MM.1S (cell line): Measurements from ENCODE around the gene NHLRC3.

Source experiments
- DNase-seq: peaks from one replicate; pipeline ENCODE4 v3.0.0-alpha.2; 2015
- H2AFZ ChIP-seq: fragments of 300-600 bp; sonication (generic); 2 replicates; pipeline ENCODE4 v1.6.0; 2016; ENCODE audit warnings: antibody characterized with exemption, low read length
- H3F3A ChIP-seq: fragments of 300-600 bp; sonication (generic); 2 replicates; pipeline ENCODE4 v1.6.1; 2016; ENCODE audit warnings: mild to moderate bottlenecking, antibody characterized with exemption, low read length, moderate library complexity, mixed read lengths; ENCODE audit not compliant: insufficient read depth
- H3K27ac ChIP-seq: fragments of 300-600 bp; sonication (generic); 2 replicates; pipeline ENCODE4 v1.5.1; 2016; ENCODE audit warnings: mild to moderate bottlenecking, low read length
- H3K27me3 ChIP-seq: fragments of 300-600 bp; sonication (generic); replicated peaks from 2 replicates; pipeline ENCODE4 v1.6.0; 2016; ENCODE audit warnings: low read length; ENCODE audit not compliant: insufficient read depth
- H3K36me3 ChIP-seq: fragments of 300-600 bp; sonication (generic); replicated peaks from 2 replicates; pipeline ENCODE4 v1.6.1; 2016; ENCODE audit warnings: mild to moderate bottlenecking, low read length, mixed read lengths; ENCODE audit not compliant: insufficient read depth
- H3K4me1 ChIP-seq: fragments of 300-600 bp; sonication (generic); 2 replicates; pipeline ENCODE4 v1.6.1; 2016; ENCODE audit warnings: low read length, mixed read lengths
- H3K4me2 ChIP-seq: fragments of 300-600 bp; sonication (generic); 2 replicates; pipeline ENCODE4 v1.6.0; 2016; ENCODE audit warnings: low read depth, low read length
- H3K4me3 ChIP-seq: fragments of 300-600 bp; sonication (generic); 2 replicates; pipeline ENCODE4 v1.5.1; 2016; ENCODE audit warnings: low read length, mixed read lengths
- H3K79me2 ChIP-seq: fragments of 300-600 bp; sonication (generic); 2 replicates; pipeline ENCODE4 v1.6.1; 2016; ENCODE audit warnings: mixed run types, low read length, mixed read lengths
- H3K9ac ChIP-seq: fragments of 300-600 bp; sonication (generic); 2 replicates; pipeline ENCODE4 v1.6.1; 2016; ENCODE audit warnings: low read length, mixed read lengths
- H3K9me2 ChIP-seq: fragments of 300-600 bp; sonication (generic); replicated peaks from 2 replicates; pipeline ENCODE4 v1.6.1; 2016; ENCODE audit warnings: mild to moderate bottlenecking, low read length, mixed read lengths; ENCODE audit not compliant: insufficient read depth
- H3K9me3 ChIP-seq: fragments of 300-600 bp; sonication (generic); replicated peaks from 2 replicates; pipeline ENCODE4 v1.6.1; 2016; ENCODE audit warnings: mild to moderate bottlenecking, low read length, mixed read lengths; ENCODE audit not compliant: insufficient read depth
- H4K20me1 ChIP-seq: fragments of 300-600 bp; sonication (generic); 2 replicates; pipeline ENCODE4 v1.6.1; 2016; ENCODE audit warnings: mild to moderate bottlenecking, low read length, moderate library complexity, mixed read lengths; ENCODE audit not compliant: insufficient read depth
- EZH2 ChIP-seq: fragments of 300-600 bp; sonication (generic); optimal IDR thresholded peaks from 2 replicates; pipeline ENCODE3; 2017; ENCODE audit warnings: low read depth, mild to moderate bottlenecking, antibody characterized with exemption, low read length, mixed read lengths
- EZH2phosphoT487 ChIP-seq: fragments of 300-600 bp; sonication (generic); IDR thresholded peaks from 2 replicates; pipeline ENCODE4 v1.6.1; 2018; ENCODE audit warnings: antibody characterized with exemption, low read length
- TF ChIP-seq, protein P1 (sequence below): fragments of 300-600 bp; sonication (generic); IDR thresholded peaks from 2 replicates; pipeline ENCODE4 v1.5.1; 2016; ENCODE audit warnings: antibody characterized with exemption, low read length, mixed read lengths

NHLRC3 gene

GRCh38 chr13:39023316-39023715 lies 14.9 kb upstream of the NHLRC3 start:
- no peaks in the 10 kb centered on the region for H3F3A ChIP-seq
- no peaks in the 10 kb centered on the region for H3K9me3 ChIP-seq
- H3K36me3 ChIP-seq = no peaks in the 10 kb centered on the region
- no peak overlapping the region for H3K9ac ChIP-seq
- DNase-seq = no peak
- no peak overlapping the region for H3K4me2 ChIP-seq
- H3K4me1 ChIP-seq = no peaks in the 10 kb centered on the region
- TF ChIP-seq EZH2 (no peak), EZH2phosphoT487 (no peak)
- TF ChIP-seq, protein P1, sequence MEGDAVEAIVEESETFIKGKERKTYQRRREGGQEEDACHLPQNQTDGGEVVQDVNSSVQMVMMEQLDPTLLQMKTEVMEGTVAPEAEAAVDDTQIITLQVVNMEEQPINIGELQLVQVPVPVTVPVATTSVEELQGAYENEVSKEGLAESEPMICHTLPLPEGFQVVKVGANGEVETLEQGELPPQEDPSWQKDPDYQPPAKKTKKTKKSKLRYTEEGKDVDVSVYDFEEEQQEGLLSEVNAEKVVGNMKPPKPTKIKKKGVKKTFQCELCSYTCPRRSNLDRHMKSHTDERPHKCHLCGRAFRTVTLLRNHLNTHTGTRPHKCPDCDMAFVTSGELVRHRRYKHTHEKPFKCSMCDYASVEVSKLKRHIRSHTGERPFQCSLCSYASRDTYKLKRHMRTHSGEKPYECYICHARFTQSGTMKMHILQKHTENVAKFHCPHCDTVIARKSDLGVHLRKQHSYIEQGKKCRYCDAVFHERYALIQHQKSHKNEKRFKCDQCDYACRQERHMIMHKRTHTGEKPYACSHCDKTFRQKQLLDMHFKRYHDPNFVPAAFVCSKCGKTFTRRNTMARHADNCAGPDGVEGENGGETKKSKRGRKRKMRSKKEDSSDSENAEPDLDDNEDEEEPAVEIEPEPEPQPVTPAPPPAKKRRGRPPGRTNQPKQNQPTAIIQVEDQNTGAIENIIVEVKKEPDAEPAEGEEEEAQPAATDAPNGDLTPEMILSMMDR = no peak
- no peaks in the 10 kb centered on the region for H4K20me1 ChIP-seq
- H3K9me2 ChIP-seq = no peaks in the 10 kb centered on the region
- no peak overlapping the region for H2AFZ ChIP-seq
- no peaks in the 10 kb centered on the region for H3K27me3 ChIP-seq
- no peak overlapping the region for H3K27ac ChIP-seq
- no peak overlapping the region for H3K4me3 ChIP-seq
- H3K79me2 ChIP-seq = 0 out of 2 replicates have a peak, but pooled peaks cover 2% of the 10 kb centered on the region

DNA sequence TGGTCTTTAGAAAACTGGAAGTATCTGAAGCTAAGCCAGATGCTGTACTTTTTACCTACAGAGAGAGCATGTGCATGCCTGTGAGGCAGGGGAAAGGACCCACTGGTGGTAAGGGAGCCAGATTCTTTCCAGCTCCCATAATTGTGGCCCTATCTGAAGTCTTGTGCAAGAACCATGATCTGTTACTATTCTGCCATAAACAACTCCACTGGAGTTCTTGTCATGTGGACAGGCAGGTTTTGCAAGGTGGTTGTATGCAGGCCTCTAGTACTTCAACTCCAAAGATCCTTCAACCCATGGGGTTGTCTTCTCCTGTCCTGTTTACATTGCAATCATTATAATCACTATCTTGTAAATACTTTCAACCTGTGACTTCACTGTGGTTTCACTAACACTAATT lies 14.5 kb upstream of the NHLRC3 start:
- H3K4me2 ChIP-seq = no peak overlapping the region
- no peak overlapping the region for H3K9ac ChIP-seq
- H3K79me2 ChIP-seq = 0 out of 2 replicates have a peak, but pooled peaks cover 2% of the 10 kb centered on the region
- H4K20me1 ChIP-seq = no peaks in the 10 kb centered on the region
- H3K27ac ChIP-seq = no peak overlapping the region
- TF ChIP-seq EZH2phosphoT487 (no peak), EZH2 (no peak)
- TF ChIP-seq, protein P1 = no peak
- H3K4me3 ChIP-seq = no peak overlapping the region
- H3F3A ChIP-seq = no peaks in the 10 kb centered on the region
- H3K4me1 ChIP-seq = no peaks in the 10 kb centered on the region
- no peaks in the 10 kb centered on the region for H3K9me3 ChIP-seq
- H3K27me3 ChIP-seq = no peaks in the 10 kb centered on the region
- H3K36me3 ChIP-seq = no peaks in the 10 kb centered on the region; the same call in 1 of the 2 replicates
- no peak overlapping the region for H2AFZ ChIP-seq
- no peak for DNase-seq
- no peaks in the 10 kb centered on the region for H3K9me2 ChIP-seq

GRCh38 chr13:39025433-39025839 lies 12.8 kb upstream of the NHLRC3 start:
- H3K4me1 ChIP-seq = no peaks in the 10 kb centered on the region
- H3K79me2 ChIP-seq = peaks cover 4% of the 10 kb centered on the region; the same call in 1 of the 2 replicates
- H2AFZ ChIP-seq = no peak overlapping the region
- H4K20me1 ChIP-seq = no peaks in the 10 kb centered on the region
- no peak overlapping the region for H3K4me2 ChIP-seq
- no peak overlapping the region for H3K4me3 ChIP-seq
- no peaks in the 10 kb centered on the region; the same call in 1 of the 2 replicates for H3K36me3 ChIP-seq
- H3K27me3 ChIP-seq = no peaks in the 10 kb centered on the region
- H3K27ac ChIP-seq = no peak overlapping the region
- no peaks in the 10 kb centered on the region for H3F3A ChIP-seq
- DNase-seq = no peak
- no peak overlapping the region for H3K9ac ChIP-seq
- TF ChIP-seq EZH2phosphoT487 (no peak), EZH2 (no peak)
- TF ChIP-seq, protein P1 = no peak
- H3K9me2 ChIP-seq = no peaks in the 10 kb centered on the region
- H3K9me3 ChIP-seq = no peaks in the 10 kb centered on the region
